NCI-H524 (cell line): ENCODE data around the gene MUC5AC.
"Not testable (repeated sequence)": the region's sequence is repeated elsewhere in the genome, so short reads cannot be mapped to it uniquely, and the experiment has no call there.

Experiments used
- DNase-seq, 2 experiments: peaks; one replicate each; lab custom pipeline; 2025; lab: John Stamatoyannopoulos, UW

The MUC5AC gene, protein sequence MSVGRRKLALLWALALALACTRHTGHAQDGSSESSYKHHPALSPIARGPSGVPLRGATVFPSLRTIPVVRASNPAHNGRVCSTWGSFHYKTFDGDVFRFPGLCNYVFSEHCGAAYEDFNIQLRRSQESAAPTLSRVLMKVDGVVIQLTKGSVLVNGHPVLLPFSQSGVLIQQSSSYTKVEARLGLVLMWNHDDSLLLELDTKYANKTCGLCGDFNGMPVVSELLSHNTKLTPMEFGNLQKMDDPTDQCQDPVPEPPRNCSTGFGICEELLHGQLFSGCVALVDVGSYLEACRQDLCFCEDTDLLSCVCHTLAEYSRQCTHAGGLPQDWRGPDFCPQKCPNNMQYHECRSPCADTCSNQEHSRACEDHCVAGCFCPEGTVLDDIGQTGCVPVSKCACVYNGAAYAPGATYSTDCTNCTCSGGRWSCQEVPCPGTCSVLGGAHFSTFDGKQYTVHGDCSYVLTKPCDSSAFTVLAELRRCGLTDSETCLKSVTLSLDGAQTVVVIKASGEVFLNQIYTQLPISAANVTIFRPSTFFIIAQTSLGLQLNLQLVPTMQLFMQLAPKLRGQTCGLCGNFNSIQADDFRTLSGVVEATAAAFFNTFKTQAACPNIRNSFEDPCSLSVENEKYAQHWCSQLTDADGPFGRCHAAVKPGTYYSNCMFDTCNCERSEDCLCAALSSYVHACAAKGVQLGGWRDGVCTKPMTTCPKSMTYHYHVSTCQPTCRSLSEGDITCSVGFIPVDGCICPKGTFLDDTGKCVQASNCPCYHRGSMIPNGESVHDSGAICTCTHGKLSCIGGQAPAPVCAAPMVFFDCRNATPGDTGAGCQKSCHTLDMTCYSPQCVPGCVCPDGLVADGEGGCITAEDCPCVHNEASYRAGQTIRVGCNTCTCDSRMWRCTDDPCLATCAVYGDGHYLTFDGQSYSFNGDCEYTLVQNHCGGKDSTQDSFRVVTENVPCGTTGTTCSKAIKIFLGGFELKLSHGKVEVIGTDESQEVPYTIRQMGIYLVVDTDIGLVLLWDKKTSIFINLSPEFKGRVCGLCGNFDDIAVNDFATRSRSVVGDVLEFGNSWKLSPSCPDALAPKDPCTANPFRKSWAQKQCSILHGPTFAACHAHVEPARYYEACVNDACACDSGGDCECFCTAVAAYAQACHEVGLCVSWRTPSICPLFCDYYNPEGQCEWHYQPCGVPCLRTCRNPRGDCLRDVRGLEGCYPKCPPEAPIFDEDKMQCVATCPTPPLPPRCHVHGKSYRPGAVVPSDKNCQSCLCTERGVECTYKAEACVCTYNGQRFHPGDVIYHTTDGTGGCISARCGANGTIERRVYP (N-terminal part only)

DNA sequence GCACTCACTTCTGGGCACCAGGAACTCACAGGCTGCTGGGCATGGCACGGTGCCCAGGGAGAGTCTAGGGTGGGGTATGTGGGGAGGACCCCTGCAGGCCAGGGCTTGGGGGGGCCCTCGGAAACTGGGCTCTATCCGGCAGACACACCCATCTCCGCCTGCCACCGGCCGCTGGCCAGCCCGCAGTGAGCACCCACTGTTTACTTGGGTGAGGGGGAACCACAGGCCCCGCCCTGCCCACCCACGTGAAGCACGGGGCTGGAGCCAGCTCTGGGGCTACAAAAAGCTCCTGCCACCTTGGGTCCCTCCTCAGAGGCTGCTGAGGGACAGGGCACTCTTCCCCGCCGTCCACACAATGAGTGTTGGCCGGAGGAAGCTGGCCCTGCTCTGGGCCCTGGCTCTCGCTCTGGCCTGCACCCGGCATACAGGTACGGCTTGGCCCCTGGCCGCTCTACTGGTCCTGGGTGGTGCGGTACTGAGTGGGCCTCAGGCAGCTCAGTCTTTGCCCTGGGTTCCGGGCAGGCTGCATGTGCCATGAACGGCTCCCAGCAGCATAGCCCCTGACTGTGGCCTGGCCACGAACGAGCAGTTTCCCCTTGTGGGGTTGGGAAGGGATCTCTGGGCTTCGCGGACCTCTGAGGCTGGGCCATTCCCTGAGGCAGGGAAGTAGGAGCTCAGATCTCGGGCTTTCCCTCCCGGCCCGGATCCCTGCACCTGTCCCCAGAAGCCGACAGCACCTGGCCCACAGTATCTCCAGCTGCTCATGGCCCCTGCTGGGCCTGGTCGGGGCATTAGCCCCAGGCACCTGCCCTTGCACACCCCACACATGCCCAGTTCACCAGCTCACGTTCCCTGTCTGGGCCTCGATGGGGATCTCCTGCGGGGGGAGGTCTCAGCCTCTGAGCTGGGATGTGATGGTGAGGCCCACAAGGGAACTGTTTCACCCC lies at the start of gene MUC5AC:
Gene MUC5AC (plus strand): TSS at position 309 of the 947 bp plus-strand sequence. CDS start 47 bp downstream, at position 356.
- DNase-seq, result no peak

DNA sequence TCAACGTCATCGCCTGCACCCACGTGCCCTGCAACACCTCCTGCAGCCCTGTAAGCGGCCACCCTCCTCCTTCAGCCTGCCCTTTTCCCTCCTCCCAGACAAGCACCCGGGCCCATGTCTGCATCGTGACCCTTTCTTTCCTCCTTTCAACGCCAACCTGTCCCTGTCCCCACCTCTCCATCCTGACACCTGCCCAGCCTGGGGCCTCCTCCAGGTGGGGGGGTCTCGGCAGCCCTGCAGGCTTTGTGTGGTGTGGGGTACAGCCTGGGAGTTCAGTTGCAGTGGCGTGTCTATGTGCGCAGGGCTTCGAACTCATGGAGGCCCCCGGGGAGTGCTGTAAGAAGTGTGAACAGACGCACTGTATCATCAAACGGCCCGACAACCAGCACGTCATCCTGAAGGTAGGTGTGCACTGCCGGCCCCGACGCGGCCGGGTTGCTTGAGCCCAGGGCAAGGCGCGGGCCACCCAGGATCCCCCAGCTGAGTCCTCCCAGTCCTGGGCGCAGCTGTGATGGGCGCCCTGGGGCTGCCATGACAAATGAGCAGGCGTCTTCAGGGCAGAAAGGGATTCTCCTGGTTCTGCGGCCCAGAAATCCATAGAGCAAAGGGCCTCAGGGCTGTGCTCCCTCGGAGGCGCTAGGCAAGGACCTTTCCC lies 49.4 kb upstream of the MUC5AC start:
- no peak for DNase-seq

DNA sequence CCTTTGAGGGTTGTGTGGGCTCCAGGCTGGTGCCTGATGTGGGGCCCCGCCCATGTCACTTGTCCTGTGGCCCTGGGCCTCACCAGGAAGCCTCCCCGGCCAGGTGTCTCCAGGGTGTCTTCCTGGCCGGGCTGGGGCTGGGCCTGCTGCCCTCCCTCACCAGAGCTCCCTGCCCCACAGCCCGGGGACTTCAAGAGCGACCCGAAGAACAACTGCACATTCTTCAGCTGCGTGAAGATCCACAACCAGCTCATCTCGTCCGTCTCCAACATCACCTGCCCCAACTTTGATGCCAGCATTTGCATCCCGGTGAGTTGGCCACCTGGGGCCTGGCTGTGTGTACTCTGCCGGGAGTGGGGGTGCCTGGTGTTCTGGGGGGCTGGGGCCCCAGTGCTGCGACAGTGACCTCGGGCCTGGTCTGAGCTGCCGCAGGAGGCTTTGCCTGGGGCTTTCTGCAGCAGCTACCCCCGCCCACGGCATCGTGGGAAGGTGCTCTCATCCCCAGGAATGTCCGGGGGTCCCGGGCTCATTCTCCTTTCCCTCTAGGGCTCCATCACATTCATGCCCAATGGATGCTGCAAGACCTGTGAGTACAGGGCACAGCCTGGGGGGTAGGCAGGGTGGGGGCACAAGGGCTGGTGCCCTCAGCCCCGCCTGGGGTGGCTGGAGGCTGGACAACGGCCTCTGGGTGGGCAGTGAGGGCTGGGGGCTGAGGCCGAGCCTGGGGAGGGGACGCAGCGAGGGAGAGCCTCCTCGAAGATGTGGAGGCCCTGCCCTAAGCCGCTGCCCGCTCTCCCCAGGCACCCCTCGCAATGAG lies 48.4 kb upstream of the MUC5AC start:
- DNase-seq, result no peak

DNA sequence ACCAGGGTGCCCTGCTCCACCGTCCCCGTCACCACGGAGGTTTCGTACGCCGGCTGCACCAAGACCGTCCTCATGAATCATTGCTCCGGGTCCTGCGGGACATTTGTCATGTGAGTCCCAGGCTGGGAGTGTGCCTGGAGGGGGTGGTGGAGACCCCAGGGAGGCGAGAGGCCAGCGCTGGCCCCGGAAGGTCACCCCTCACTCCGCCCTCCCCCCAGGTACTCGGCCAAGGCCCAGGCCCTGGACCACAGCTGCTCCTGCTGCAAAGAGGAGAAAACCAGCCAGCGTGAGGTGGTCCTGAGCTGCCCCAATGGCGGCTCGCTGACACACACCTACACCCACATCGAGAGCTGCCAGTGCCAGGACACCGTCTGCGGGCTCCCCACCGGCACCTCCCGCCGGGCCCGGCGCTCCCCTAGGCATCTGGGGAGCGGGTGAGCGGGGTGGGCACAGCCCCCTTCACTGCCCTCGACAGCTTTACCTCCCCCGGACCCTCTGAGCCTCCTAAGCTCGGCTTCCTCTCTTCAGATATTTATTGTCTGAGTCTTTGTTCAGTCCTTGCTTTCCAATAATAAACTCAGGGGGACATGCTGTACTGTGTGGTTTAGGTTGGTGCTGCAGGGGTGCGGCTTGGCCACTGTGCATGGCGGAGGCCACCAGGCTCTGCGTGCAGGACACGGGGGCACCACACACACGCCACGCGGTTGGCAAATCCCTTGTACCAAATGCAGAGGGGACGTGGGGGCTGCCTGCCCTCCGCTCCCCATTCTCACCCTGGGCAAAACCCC lies 47.6 kb upstream of the MUC5AC start:
- no peak for DNase-seq

DNA sequence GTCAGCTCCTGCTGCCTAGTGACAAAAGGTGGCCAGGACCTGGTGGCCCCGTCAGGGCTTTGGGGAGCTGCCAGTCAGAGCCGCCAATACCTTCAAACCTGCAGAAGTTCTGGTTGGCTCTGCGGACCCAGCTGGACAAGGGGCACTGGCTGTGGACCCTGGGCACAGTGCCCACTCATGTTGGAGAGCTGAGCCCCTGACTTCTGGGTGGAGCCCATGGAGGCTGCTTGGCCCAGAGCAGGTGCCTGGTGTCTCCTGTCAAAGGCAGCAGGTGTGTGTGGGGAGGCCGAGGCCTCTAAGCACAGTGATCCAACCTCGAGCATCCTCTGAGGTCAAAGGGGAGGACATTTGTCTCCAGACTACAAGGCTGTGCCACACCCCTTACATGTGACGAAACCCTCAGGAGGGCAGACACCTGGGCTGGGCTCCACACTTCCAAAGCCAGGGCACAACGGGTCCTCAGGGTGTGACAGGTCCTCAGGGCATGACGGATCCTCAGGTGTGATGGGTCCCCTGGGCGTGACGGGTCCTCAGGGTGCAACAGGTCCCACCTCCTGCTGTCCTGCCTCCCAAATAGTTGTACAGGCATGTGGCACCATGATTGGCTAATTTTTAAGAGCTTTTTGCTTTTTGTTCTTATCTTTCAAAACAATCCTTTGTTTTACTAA lies 46.1 kb upstream of the MUC5AC start:
- DNase-seq, result no peak

DNA sequence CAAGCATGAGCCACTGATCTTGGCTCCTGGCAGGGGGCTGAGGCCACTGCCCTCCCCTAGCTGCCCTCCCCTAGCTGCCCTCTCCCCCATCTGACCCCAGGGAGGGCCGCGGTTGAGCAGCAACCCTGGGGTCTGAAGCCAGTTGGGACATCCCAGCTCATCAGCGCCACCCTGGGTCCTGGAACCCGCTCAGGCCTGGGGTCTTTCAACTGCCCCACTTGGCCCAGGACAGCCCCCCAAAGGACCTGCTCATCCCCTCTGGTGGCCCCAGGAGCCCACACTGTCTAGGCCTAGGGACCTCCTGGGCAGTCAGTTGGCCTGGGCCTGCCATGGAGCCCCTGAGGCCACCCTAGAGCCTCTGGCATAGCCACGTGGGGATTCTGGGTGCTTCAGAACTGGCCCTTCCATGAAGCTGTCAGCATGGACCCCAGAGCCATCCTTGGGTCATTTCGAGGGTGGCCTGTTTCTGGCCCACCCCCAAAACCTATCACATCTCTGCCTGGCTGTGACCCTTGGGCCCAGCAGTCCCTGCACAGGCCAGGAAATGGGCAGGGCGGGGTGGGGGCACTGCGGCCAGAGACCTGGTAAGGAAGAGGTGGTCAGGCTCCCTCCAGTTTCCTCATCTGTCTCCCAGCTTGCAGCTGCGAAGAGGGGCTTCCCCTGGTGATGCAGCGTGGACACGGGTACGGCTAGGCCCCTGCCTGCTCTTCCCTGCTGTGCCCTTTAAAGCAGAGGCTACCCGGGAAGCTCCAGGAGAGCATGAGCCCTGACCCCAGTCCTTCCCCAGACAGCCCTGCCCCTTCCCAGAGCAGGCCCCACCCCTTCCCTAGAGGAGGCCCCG lies 45.2 kb upstream of the MUC5AC start:
- no peak for DNase-seq

DNA sequence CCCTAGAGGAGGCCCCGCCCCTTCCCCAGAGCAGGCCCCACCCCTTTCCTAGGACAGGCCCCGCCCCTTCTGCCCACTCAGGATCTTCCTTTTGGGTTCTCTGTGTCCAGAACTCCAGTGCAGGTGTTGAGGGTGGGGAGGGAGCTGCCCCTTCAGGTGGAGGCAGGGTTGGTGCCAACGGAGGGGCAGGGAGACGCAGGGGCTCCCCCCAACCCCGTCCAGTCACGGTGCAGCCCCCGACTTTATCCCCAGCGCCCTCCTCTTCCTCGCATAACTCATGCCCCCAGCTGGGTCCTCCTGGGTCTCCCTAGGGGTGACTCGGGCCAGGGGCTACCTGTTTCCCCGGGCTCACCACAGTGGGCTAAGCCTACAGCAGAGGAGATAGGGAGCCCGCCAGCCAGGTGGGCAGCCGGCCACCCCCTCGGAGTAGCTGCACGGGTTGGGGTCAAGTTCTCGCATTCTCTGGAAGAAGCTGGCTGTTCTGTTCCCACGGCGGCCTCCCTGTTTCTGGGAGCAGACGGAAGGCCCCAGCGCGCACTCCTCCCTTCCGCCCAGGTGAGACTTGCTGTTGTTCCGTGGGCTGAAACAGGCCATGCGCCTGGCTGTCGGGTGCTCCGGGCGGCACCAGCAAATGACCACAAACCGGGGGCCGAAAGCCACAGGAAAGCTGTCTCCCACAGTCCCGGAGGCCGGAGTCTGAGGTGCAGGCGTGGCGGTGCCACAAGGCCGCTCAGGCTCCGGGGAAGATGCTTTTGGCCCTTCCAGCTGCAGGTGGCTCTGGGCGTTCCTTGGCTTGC lies 44.1 kb upstream of the MUC5AC start:
- no peak for DNase-seq

DNA sequence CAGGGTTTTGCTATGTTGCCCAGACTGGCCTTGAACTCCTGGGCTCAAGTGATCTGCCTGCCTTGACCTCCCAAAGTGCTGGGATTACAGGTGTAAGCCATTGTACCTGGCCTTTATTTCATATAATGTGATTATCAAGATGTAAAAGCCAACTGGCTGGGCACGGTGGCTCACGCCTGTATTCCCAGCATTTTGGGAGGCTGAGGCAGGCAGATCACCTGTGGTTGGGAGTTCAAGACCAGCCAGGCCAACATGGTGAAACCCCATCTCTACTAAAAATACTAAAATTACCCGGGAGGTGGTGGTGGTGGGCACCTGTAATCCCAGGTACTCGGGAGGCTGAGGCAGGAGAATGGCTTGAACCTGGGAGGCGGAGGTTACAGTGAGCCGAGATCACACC lies 42.5 kb upstream of the MUC5AC start:
- DNase-seq, result not testable (repeated sequence)

DNA sequence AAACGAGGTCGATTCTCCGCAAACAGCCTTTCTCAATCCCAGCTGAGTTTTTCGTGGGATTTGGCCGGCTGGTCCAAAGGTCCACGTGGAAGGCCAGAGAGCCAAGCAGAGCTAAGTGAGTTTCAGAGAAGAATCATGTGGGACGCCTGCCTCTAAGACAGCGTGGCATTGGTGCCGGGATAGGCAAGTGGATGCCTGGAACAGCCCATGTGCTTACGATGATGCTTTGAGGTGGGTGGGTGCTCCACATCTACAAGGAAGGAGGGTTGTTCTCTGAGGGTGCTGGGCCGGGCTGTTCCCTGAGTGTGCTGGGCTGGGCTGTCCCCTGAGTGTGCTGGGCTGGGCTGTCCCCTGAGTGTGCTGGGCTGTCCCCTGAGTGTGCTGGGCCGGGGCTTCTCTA lies 41.6 kb upstream of the MUC5AC start:
- DNase-seq, result no peak

DNA sequence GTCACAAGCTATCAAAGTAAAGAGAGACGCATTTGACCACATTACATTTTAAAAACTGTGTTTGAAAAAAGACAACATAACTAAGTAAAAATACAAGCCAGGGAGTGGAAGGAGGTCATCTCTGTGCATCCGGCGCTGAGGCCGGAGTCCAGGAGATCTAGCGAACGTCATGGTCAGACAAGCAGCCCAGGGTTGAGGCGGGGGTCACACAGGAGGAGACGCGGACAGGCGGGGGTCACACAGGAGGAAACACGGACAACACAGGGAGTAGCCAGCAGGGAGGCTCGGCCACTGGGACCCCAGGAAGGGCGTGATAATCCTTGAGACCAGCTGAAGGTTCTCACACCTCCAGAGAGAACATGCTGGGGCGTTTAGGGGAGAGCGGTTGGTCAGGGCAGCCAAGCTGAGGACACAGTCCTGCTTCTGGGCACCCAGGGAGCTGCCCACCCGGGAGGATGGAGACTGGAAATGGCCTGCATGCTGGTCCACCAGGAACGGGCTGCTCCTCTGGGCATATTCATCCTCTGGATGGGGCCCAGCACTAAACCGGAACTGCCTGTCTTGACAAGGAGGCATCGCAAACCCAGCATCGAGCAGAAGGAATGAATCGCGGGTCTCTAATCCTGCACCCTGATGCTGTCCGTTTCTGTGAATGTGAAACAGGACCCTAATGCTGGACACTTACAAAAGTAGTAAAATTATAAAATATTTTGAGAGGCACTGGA lies 40.9 kb upstream of the MUC5AC start:
- no peak for DNase-seq

DNA sequence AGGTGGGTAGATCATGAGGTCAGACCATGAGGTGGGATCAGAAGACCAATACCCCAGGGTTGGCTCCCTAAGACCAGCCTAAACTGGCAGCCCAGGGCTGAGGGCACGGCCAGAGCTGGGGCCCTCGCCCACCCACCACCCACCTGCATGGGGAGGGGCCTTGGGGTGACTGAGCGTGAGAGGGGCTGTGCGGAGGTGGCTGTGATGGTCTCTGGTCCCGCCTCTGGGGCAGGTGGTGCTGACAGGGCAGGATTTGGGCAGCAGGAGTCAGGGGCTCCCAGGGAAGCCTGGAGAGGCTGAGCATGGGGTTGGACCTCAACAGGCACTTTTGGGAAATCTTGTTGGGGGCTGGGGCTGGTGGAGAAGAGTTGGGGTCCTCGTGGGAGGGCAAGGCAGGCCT lies 39.8 kb upstream of the MUC5AC start:
- DNase-seq, result no peak

DNA sequence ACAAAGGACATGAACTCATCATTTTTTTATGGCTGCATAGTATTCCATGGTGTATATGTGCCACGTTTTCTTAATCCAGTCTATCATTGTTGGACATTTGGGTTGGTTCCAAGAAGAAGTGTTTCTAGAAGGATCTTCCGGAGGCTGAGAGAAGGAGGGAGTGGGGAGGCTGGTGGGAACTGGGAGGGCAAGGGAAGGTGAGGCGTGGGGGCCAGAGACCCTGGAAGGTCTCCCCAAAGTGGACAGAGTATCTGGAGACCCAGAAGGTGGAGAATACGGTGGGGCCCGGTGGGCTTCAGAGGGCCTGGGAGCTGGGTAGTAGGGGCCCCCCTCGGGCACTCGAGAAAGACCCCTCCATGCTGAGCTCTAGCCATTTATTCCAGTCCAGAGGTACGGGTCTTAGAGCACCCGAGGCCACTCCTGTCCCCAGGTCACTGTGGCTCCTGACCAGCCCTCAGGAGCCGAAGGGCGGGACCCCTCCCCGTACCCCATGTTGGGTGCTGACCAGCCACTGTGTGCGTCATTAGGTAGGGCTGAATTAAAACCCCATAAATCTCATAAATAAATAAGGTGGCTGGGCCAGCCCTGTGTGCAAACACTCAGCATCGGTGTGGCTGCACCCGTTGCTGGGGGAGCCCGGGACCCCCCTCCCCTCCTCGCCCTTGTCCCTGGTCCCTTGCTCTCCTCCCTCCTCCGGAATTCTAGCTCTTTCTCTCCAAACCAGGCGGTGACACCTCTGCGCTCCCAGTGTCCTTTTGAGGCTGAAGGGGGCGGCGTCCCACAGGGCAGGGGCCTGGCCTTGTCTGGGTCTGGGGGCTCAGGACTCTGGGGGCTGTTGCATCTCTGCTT lies 38.8 kb upstream of the MUC5AC start:
- no peak for DNase-seq

DNA sequence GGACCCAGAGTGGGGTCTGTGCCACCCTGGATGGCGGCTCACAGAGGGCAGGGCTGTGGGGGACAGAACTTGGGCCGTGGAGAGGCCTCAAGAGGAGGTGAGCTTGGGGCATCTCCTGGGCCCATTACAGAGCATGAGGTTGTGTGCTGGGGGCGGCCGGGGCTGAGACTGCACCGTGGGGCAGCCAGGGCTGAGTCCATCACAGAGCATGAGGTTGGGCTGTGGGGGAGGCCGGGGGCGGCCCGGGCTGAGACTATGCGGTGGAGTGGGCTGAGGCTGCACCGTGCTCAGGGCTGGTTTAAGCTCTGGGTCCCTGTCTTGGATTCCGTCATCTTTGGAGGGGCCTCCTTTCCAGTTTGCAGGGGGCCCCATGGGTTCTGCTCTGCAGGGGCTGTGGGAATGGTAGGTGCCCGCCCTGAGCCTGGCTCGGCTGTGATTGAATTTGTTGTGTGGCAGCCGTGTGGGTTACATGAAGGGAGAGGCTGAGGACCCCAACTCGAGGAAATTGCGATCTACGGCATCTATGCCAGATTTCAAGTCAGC lies 38.1 kb upstream of the MUC5AC start:
- no peak for DNase-seq

DNA sequence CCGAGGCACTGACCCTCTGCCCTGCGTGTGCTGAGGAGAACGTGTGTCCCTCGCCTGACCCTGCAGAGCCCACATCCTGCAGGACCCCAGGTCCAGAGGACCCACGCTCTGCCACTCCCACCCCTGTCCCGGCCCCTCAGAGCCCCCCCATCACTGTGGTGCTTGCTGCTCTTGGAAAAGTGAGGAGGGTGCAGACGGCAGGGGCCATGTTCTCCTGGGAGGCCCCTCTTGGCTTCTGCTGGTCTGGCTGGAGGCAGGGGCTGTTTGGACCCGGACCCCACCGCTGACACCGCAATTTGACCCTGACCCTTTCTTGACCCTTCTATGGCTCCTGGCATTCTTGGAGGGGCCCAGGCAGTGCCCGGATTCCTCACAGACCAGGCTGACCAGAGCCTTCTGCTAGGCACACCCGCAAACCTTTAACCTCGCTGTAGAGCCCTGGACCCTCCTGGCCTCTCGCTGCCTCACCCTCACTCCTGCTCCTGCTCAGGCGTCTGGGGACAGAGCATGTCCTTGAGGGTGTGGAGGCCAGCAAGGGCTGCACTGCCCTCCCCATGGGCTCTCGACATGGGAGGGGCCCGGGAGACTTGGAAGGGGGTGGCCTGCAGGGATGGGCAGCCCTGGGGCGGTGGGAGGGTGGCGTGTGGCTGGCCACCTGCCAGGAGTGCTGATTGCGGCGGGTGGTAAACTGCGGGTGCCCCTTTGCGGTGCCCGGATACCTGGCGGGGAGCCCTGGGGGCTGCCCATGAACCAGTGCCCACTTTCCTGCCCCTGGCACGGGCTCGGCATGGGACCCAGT lies 37.0 kb upstream of the MUC5AC start:
- no peak for DNase-seq
